Renal cortex interstitium (tissue), 15 donors: ENCODE data around the gene GAB4. TPM values are rescaled to one million over a fixed set of nuclear protein-coding genes. Genes with fewer than 3 reads are reported as not detected.
"Not testable (repeated sequence)": the region's sequence is repeated elsewhere in the genome, so short reads cannot be mapped to it uniquely, and the experiment has no call there.

Experiments used
- DNase-seq, 11 donors: peaks; one replicate each; pipeline ENCODE4 v3.0.0-alpha.2; 2013; ENCODE audit warnings: low read depth in 9 of 11, low spot score in 4 of 11; ENCODE audit errors: extremely low read depth in 1 of 11
- long read RNA-seq, 16 experiments: transcript quantifications; one replicate each; lab custom pipeline, GENCODE V29; 2026
- polyA plus RNA-seq, 3 donors: library from polyadenylated mRNA; unstranded; fragments of 120-200 nt; gene quantifications; one replicate each; pipeline ENCODE4 v1.2.1, GENCODE V29; 2013; ENCODE audit not compliant: insufficient read length in 3 of 3

GAB4 gene, protein sequence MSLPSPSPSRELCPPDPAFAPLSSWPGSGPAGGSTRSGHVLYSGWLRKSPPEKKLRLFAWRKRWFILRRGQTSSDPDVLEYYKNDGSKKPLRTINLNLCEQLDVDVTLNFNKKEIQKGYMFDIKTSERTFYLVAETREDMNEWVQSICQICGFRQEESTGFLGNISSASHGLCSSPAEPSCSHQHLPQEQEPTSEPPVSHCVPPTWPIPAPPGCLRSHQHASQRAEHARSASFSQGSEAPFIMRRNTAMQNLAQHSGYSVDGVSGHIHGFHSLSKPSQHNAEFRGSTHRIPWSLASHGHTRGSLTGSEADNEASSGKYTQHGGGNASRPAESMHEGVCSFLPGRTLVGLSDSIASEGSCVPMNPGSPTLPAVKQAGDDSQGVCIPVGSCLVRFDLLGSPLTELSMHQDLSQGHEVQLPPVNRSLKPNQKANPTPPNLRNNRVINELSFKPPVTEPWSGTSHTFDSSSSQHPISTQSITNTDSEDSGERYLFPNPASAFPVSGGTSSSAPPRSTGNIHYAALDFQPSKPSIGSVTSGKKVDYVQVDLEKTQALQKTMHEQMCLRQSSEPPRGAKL
- under 1 TPM in 1 of 3 donors, not detected in 2; 0.06 TPM for polyA plus RNA-seq
- long read RNA-seq, donor 1, result 0 reads
- long read RNA-seq, donor 2, result 0 reads
- long read RNA-seq, donor 3, result 0 reads
- long read RNA-seq, donor 4, result 0 reads
- long read RNA-seq, donor 5, result 0 reads
- long read RNA-seq, donor 6, result 0 reads
- long read RNA-seq, donor 7, result 0 reads
- long read RNA-seq, donor 8, result 0 reads
- long read RNA-seq, donor 9, result 0 reads
- long read RNA-seq, donor 10, result 0 reads
- long read RNA-seq, donor 11, result 0 reads
- long read RNA-seq, donor 12, result 0 reads
- long read RNA-seq, donor 13, result 0 reads
- long read RNA-seq, donor 14, result 0 reads
- long read RNA-seq, donor 15, result 0 reads
- long read RNA-seq, donor 16, result 0 reads

DNA sequence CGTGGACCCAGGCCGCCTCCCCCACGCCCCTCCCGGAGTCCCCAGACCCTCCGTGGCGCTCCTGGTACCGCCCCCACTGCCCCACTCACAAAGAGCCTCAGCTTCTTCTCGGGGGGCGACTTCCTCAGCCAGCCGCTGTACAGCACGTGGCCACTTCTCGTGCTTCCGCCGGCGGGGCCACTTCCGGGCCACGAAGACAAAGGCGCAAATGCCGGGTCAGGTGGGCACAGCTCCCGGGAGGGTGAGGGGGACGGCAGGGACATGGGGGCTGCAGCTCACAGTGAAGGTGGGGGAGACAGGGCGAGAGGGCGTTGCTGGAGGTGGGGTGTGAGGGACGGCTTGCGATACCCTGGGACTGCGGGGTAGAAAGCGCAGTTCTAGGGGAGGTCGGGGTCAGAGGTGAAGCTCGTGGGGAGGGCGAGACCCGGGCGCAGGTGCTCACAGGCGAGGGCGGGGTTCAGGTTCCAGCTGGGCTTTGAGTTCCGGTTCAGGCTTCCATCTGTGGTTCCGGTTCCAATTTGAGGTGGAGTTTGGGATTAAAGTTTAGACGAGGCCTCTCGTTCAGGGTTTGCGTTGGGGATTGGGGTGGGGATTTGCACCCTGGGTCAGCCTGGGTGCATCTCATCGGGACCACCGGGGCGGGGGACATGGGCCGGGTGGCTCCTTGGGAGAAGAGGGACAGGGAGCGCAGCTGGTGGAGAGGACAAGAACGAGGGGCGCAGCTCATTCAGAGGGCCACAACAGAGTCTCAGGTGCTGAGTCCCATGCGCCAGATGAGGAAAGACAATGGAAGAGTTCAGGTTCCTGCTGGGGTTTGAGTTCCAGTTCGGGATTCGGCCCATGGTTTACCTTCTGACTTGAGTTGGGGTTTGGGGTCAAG is at the start of gene GAB4:
GAB4 (minus strand) TSS at position 371 of the 880 bp plus-strand sequence; CDS start at position 263, 108 bp downstream.
- DNase-seq, result no peak

DNA sequence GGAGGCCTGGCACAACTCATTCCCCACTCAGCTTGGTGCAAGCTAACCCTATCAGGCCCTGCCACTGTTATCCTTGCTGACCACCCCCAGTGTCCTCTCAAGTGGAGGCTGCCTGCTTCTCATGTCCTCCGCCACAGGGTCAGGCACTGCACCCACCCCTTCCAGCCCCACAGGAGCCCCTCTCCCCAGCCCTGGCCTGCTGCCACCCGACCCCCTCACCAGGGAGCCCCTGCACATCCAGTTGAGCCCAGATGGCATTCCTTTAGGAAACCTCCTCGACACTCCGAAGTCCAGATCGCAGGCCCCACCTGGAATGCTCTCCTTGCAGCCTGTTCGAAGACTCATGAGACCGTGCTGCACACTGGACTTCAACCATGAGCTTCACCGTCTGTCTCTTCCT is 48.8 kb upstream of the GAB4 start:
- no peak for DNase-seq

DNA sequence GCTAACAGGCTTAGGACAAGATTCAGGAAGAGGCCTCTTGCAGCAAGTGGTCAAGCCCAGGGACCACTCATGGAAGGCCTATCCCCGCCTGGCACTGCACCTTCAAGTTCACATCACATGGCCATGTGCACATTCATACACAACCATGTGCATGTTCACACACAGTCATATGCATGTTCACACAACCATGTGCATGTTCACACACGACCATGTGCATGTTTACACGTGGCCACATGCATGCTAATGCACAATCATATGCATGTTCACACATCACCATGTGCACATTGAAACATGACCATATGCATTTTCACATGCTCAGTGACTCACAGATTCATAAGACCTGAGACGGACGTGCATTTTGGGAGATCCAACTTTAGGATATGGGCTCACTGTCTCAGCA is 48.0 kb upstream of the GAB4 start:
- no peak for DNase-seq

DNA sequence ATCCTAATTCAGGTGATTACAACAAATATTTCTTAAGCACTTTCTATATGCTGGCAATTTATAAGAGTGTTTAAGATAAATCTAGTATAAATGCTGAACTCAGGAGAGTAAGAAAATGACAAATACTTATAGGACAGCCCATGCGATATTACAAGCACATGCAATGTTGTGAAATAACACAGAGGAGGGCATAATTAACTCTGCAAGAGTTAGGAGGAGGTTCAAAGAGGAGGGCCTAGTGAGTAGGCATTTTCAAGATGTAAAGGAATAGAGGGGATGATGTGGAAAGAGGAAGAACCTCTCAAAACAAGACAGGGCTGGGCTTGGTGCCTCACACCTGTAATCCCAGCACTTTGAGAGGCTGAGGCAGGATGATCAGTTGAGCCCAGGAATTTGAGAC is 39.6 kb upstream of the GAB4 start:
- no peak for DNase-seq

DNA sequence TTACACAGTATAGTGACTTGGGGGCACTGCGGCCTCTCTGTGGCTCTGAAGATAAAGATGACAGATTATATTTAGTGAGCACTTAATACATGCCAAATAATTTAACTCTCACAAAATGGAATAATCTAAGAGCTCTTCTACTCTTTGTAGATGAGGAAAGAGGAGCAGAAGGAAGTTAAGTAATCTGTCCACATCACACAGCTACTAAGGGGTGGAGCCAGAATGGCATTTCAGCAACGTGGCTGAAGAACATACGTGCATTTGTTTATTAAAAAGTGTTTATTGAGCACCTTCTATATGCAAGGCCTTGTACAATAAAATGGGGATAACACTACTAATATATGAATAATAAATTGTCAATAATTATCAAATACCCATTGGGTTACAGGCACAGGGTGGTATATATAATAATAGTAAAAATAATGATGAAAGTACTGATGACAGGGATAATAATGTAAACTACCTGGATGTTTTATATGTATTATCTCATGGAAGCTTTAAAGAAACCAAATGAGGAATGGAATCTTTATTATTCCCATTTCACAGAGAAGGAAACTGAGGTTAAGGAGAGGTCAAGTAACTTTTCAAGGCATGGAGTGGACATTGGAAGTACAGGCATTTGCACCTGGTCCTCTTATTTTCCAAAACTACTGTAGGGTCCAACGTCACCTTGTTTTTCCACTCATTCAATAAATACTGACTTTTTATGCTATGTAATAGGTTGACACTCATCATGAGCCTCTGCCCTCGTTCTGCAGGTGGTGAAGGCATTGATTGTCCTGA is 38.7 kb upstream of the GAB4 start:
- DNase-seq, result no peak

DNA sequence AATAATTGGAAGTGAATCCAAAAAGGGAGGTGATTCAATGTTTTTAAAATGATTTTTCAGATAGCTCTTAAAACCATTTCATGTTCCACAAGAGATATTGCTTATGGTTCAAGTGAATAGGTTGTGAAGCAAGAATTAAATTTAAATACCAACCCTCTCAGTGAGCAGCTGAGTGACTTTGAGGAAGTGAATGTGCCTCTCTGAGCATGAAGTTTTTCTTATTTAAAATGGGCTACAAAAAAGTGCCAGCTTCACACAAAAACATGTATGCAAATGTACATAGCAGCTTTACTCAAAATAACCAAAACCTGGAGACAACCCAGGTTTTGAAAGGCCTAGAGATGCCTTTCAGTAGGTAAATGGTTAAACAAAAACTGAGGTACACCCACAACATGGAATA is 35.5 kb upstream of the GAB4 start:
- no peak for DNase-seq

DNA sequence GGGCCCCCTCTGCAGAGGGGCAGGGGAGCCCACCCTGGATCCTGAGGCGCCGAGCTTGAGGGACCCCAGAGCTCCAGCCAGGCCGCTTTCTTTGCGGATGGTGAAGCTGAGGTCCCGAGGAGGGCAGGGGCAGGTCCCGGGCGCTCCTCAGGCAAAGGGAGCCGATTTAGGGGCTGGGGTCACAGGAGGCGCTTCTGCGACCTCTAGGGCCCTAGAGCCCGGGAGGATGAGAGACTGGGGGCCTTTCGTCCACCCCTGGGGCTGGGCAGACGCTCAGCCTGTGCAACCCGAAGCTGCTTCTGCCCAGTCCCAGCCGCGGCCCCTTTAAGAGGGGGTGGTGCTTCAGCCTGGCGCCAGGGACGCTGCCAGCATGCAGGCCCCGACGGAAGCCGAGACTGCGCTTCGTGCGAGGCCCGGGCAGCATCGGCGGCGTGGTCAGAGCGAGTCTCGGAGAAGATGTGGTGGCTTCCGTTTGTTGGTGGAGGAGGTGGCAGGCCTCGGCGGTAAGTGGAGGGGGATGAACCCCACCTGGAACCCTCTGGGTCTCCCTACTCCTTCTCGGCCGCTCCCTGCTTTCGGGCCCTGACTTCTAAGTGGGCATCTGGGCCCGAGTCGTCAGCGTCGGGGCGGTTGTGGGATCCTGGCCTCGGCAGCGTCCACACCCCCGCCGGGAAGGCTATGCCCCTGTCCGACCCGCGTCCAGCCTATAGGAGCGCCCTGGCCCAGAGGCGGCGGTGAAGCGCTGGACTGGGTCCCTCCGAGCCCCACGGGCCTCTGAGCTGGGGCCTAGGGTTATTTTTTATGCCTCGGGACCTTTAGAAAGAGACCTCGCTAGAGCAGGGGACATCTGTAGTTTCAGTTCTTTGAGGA is 29.1 kb upstream of the GAB4 start:
- not testable (repeated sequence) for DNase-seq

DNA sequence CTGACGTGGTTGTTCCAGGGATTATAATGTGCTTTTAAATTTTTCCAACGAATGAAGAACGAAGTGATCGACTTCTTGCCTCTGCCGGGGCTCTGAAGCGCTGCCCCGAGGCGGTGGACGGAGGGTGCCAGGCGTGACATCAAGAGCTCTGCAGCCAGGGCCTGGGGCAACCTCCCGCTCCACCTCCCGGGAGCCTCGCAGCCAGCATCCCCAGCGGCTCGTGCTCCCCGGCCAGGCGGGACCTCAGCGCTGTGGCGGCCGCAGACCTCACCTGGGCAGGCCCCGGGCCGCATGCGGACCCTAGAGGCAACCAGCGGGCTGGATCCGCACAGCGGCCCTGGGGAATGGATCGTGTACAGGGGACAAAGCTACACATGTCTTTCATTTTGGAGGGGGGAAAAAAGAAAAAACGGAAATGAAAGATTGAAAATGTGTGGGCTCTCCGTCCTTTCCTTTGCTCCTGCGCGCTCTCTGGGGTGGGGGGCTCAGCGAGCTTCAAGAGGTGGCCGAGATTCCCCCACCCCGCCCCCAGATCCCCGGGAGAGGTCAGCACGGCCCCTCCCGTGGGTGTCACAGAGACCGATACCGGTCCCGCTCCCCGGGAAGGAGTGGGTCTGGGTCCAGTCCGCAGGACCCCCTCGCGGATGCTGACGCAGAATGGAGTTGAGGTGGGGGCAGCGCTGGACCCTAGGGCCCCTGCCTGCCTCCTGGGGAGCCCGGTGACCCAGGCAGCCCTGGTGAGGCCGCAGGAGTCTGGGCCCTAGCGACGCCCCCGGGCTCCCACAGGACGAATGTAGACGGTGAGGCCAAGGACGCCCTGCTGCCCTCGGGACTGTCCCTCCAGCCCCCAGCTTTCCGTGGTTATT is 28.2 kb upstream of the GAB4 start:
- not testable (repeated sequence) for DNase-seq

DNA sequence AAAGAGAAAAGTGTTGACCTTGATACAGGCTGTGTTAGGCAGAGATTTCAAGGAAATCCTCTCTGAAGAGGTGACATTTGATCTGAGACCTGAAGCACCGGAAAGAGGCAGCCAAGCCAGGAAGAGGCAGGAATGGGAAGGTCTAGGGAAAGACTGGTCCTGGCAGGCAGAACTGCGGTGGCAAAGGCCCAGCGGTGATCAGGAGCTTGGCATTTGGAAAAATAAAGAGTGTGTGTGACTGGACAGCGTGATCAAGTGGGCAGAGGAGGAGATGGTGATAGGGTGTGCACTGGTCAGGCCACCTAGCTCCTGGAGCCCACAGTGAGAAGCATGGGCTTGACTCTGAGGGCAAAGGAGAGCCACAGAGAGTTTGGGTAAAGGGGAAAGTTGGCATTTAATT is 27.2 kb upstream of the GAB4 start:
- DNase-seq, result no peak

DNA sequence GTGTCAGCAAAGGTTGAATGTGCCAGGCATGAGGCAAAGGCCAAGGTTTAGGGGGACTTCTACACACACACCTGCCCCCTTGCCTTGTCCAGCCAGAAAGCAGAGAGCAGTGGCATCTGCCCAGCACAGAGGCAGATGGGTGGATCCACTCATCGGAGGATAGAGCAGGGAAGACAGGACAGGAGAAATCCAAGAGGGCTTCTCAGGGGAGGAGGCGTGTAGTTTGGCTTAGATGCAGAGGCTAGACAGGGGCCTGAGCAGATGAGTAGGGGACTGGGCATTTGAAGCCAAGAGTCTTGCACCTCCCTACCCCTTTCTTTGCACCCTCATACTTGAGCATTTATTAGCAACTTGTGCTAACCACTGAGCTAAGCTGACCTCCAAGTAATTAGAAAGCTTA is 26.5 kb upstream of the GAB4 start:
- not testable (repeated sequence) for DNase-seq

DNA sequence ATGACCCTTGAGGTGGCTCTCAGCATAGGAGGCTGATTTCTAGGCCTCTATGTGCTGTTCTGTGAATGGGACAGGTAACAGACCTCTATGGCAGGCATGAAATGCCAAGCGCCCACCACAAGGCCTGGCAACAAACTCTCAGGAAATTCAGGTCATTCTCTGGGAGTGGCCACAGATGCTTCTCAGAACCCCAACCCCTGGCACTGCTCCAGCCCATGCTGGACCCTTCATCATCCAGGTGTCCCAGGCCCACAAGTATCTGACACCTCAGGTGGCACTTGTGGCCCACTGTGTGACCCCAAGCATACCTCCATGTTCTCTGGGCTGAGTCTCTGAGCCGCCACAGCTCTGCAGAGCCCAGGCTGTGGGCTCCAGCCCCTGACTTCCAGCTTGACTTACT is 24.3 kb upstream of the GAB4 start:
- not testable (repeated sequence) for DNase-seq

DNA sequence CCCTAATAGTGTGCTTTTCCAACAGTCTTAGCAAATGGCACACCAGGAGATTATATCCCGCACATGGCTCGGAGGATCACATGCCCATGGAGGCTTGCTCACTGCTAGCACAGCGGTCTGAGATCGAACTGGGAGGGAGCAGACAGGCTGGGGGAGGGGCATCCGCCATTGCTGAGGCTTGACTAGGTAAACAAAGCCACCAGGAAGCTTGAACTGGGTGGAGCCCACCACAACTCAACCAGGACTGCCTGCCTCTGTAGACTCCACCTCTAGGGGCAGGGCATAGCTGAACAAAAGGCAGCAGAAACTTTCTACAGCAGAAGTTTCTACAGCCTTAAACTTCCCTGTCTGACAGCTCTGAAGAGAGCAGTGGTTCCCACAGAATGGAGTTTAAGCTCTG is 16.4 kb upstream of the GAB4 start:
- not testable (repeated sequence) for DNase-seq

DNA sequence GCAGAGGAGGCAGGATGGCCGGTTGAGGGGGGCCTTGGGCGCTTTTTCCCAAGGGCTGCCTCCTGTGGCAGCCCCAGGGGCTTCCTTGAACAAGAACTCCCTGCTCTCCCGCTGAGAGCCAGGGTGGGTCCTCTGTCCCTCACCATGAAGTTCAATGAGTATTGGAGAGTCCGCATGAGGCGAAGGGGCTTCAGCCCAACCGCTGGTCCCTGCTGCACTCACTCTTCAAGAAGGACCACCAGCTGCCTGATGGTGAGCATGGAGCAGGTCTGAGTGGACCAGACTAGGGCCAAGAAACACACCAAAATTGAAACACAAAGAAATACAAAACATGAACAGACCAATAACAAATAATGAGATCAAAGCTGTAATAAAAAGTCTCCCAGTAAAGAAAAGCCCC is 7.5 kb upstream of the GAB4 start:
- DNase-seq, result not testable (repeated sequence)

DNA sequence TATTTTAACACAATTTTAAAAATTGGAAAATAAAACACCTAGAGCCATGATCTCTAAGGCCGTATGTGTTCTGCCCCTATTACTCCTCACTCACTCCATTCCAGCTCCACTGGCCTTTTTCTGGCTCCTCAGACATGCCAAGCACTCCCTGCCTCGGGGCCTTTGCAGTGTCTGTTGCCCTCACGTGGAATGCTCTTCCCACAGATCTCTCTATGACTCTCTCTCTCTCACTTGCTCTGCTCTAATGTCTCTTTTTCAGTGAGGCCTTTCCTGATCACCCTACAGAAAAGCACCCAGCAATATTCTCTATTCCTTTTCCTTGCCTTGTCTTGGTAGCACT is 6.0 kb upstream of the GAB4 start:
- DNase-seq, result not testable (repeated sequence)

DNA sequence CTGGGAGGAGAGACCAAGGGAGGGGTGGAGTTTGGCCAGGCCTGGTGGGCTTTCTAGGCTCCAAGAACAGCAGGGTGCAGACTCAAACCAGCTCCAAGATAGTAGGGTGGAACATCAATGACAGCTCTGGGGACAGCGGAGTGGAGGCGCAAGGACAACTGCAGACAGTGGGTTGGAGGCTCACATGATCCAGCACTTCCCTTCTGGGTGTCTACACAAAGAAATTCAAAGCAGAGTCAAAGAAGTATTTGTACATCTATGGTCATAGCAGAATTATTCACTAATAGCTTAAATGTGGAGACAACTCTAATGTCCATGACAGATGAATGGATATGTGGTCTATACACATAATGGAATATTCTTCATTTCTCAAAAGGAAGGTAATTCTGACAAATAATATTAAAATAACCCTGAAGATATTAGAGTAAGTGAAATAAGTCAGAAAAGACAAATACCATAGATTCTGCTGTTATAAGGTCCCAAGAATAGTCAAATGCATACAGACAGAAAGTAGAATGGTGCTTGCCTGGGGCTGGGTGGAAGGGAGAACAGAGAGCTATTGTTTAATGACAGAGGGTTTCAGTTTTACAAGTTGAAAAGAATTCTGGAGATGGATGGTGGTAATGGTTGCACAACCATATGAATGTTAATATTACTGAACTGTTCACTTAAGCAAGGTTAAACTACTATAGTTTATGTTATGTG is 5.5 kb upstream of the GAB4 start:
- DNase-seq, result no peak

DNA sequence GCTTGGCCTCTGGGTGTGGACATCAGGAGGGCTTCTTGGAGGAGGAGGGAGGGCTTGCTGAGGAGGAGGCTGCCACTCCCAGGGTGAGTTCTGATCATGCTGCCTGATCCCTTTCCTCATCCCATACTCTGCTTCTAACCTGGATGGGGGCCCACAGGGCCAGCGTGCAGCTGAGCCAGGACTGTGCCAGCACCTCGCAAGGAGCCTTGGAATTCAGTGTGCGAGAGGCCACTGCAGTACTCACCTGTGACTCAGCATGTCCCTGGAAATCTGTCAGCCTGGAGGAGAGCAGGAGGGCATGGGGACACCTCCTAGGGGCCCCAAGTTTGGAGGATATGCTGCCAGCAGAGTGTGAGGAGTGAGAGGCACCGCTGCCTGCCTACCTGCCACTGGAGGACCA is 4.2 kb upstream of the GAB4 start:
- DNase-seq, result no peak
